GM21825 (cell line): ENCODE results near the gene HSPA12A.

Source experiments
- ATAC-seq: cut with Tn5 transposase; IDR thresholded peaks from one replicate; pipeline ENCODE4 v1.9.1; 2021; ENCODE audit warnings: mild to moderate bottlenecking, moderate library complexity; ENCODE audit not compliant: unreplicated experiment

The HSPA12A gene

GRCh38 chr10:116670706-116671105, 71.7 kb downstream of the HSPA12A start:
- no peak for ATAC-seq

- no peak for ATAC-seq
These were observed 72.3 kb downstream of the HSPA12A start for GRCh38 chr10:116669832-116670644.

- ATAC-seq, result no peak
These were observed 73.3 kb downstream of the HSPA12A start for GRCh38 chr10:116669080-116669479.

GRCh38 chr10:116668446-116668845, 73.9 kb downstream of the HSPA12A start:
- no peak for ATAC-seq

GRCh38 chr10:116668018-116668417, 74.3 kb downstream of the HSPA12A start:
- ATAC-seq, result no peak

- ATAC-seq, result no peak
These were observed 74.9 kb downstream of the HSPA12A start for GRCh38 chr10:116667484-116667883.

GRCh38 chr10:116665541-116666125, 76.7 kb downstream of the HSPA12A start:
- ATAC-seq, result no peak

GRCh38 chr10:116664631-116665030, 77.7 kb downstream of the HSPA12A start:
- ATAC-seq, result no peak

- no peak for ATAC-seq
These were observed 79.0 kb downstream of the HSPA12A start for GRCh38 chr10:116663342-116663741.

- no peak for ATAC-seq
These were observed 81.5 kb downstream of the HSPA12A start for GRCh38 chr10:116660860-116661259.

GRCh38 chr10:116659049-116659670, 83.2 kb downstream of the HSPA12A start:
- ATAC-seq, result no peak

GRCh38 chr10:116657863-116658551, 84.4 kb downstream of the HSPA12A start:
- ATAC-seq, result no peak

- ATAC-seq, result no peak
These were observed 86.3 kb downstream of the HSPA12A start for GRCh38 chr10:116656044-116656443.

- ATAC-seq, result no peak
These were observed 86.8 kb downstream of the HSPA12A start for GRCh38 chr10:116655568-116655967.

GRCh38 chr10:116654816-116655215, 87.5 kb downstream of the HSPA12A start:
- no peak for ATAC-seq

GRCh38 chr10:116653885-116654284, 88.5 kb downstream of the HSPA12A start:
- ATAC-seq, result no peak

- ATAC-seq, result no peak
These were observed 93.5 kb downstream of the HSPA12A start for GRCh38 chr10:116648903-116649302.

GRCh38 chr10:116646502-116646901, 95.9 kb downstream of the HSPA12A start:
- ATAC-seq, result no peak

GRCh38 chr10:116637830-116638229, 104.5 kb downstream of the HSPA12A start:
- no peak for ATAC-seq

GRCh38 chr10:116636976-116637375, 105.4 kb downstream of the HSPA12A start:
- ATAC-seq, result no peak

- ATAC-seq, result no peak
These were observed 106.0 kb downstream of the HSPA12A start for GRCh38 chr10:116636385-116636784.
